ENCODE results near the gene EOLA1.
"Not testable (repeated sequence)": the region's sequence is repeated elsewhere in the genome, so short reads cannot be mapped to it uniquely, and the experiment has no call there.

Gene EOLA1

GRCh38 chrX:149568701-149569296, 28.0 kb downstream of the EOLA1 start:
- no peak for DNase-seq (ENCODE audit: low read depth)
- no peak for TF ChIP-seq CTCF (IDR thresholded peaks at IDR 0.05; ENCODE audit: control insufficient read depth, extremely low read depth, insufficient read depth)
- H3K4me3 ChIP-seq (ENCODE audit: low read depth, low read length): no peak overlapping the region

DNA sequence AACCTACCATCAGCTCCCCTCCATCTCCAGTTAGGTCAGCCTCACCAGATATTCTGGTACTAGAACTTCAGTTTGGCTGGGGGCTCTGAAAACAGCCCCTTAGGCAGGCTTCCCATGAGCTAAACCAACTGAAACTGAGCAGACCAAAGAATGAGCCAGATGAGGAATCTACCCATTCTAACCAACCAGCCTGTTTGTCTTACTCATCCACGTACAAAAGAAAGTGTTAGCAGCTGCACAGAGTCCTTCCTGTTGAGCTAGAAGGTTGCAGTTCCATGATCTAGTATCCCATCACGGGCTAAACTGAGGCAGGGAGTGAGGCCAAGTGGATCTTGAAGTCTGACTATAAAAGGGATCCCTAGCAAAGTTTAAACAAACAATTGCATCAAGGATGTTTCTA, 29.0 kb downstream of the EOLA1 start:
- H3K4me3 ChIP-seq (ENCODE audit: low read depth, low read length): no peak overlapping the region
- TF ChIP-seq CTCF (IDR thresholded peaks at IDR 0.05; ENCODE audit: control insufficient read depth, extremely low read depth, insufficient read depth): no peak
- no peak for DNase-seq (ENCODE audit: low read depth)

DNA sequence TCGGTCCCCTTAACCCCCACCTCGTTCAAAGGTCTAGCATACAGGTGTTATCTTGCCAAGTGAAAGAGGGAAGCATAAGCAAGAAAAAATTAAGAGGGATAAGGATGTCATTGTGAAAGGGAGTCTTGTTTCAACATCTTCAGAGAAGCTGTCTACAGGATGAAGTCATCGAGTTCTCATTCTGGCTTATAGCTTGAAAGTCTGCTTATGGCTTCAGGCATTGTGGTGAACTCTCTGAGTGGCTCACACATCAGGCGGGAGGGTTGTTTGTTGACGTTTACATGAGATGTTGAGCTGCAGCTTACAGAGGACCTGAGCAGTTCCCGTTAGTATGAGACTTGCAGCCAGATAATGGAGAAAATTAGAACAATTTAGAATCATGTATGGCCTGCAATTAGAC, 29.9 kb downstream of the EOLA1 start:
- H3K4me3 ChIP-seq (ENCODE audit: low read depth, low read length): no peak overlapping the region
- no peak for TF ChIP-seq CTCF (IDR thresholded peaks at IDR 0.05; ENCODE audit: control insufficient read depth, extremely low read depth, insufficient read depth)
- no peak for DNase-seq (ENCODE audit: low read depth)

DNA sequence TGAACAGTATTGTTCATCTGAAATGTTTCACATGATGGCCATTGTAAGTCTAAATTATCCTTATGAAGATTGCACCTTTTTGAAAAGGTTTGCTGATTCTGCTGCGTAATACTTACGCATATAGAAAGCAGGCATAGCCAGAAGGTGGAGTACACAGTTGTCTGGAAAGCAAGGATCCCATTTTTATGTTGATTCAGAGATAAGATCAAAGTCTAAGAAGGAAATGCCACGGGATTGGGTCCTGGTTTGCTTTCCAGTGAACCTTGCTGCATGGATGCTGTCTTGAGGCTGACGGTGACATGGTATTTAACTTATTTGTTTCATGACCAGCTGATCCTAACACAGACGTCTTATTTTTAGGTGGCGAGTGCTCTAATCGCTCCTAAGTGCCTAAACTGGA, 31.0 kb downstream of the EOLA1 start:
- TF ChIP-seq CTCF (IDR thresholded peaks at IDR 0.05; ENCODE audit: control insufficient read depth, extremely low read depth, insufficient read depth): no peak
- no peak overlapping the region for H3K4me3 ChIP-seq (ENCODE audit: low read depth, low read length)
- no peak for DNase-seq (ENCODE audit: low read depth)

DNA sequence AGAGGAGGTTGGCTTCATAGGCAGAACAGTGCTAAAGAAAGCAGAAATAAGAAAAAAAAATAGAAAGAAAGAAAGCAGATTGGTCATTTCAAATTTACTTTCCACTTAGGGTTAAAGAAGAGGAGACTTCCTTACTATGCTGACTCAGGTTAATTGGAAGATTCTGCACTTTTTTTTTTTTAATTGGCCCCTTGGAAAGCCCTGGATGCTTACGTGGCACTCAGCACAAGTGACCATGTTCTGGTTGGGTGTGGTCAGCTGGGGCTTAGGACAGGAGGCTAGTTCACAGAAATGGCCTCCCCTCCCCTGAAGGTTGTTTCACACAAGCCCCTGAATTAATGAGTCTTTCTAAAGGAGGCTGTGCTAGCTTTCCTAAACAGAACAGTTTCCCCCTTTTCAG, 31.9 kb downstream of the EOLA1 start:
- no peak for DNase-seq (ENCODE audit: low read depth)
- no peak overlapping the region for H3K4me3 ChIP-seq (ENCODE audit: low read depth, low read length)
- no peak for TF ChIP-seq CTCF (IDR thresholded peaks at IDR 0.05; ENCODE audit: control insufficient read depth, extremely low read depth, insufficient read depth)

GRCh38 chrX:149573456-149573855, 32.6 kb downstream of the EOLA1 start:
- not testable (repeated sequence) for DNase-seq (ENCODE audit: low read depth)

DNA sequence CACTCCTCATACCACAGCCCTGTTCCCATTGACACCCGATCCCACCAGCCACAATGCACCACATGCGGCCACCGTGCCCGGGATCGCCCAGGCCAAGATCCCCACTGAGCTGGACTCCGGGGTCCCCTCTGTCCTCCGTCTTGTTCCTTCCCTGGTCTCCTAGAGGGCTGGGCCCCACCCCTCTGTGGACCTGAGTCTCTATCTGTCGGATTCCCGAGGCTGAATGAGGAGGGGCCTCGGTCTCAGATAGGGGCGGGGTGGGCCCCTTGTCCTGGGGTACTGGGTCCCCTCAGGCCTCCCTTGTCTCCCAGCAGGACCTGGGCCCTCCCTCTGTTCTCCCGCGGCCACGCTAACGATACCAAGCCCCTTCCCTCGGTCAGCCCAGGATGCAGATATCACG, 44.8 kb downstream of the EOLA1 start:
- not testable (repeated sequence) for DNase-seq (ENCODE audit: low read depth); H3K4me3 ChIP-seq (ENCODE audit: low read depth, low read length)

More at GRCh38 chrX:149573456-149573855, 32.6 kb downstream of the EOLA1 start:
- not testable (repeated sequence) for H3K4me3 ChIP-seq (ENCODE audit: low read depth, low read length)

- not testable (repeated sequence) for H3K4me3 ChIP-seq (ENCODE audit: low read depth, low read length); DNase-seq (ENCODE audit: low read depth)
Measured at GRCh38 chrX:149587359-149587758, 46.5 kb downstream of the EOLA1 start, which contains the start of gene MAGEA9B. TSS of gene MAGEA9B (minus strand) at chrX:149587459. CDS start at chrX:149583179, 4,280 bp downstream.

DNA sequence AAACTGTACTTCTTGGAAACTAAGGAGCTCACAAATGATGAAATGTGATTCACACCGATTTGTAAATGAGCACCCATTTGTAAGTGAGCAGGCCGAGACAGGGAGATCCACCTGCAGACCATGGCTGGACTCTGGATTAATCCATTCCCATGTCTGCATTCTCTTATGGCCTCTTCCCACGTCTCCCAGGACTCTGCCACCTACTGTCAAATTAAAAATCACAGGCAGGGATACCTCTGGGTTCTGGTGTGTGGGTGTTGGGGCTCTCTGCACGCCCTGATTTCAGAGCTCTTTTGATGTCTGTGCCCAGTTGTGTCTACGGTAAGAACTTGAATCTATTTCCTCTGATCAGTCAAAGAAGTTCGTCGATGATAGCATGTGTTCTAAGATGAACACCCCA, 50.2 kb downstream of the EOLA1 start:
- not testable (repeated sequence) for H3K4me3 ChIP-seq (ENCODE audit: low read depth, low read length); DNase-seq (ENCODE audit: low read depth)

DNA sequence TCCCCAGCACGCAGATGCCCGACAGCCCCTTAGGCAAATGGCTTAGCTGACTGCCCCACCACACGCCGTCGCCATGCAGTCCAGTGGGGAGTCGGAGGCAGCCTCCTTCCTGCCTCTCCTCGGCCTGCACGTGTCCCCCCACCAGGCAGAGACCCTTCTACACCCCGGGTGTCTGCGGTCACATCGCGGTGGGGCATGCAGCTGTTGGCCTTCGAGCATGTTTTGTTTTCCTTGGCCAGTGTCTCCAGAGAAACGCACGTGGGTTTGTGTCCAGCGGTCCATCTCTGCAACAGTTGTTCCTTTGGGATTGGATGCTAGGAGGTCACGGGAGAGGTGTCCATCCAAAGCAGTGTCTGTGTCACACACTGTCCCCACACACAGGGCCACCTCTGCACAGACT, 54.4 kb downstream of the EOLA1 start, which contains the start of gene HSFX2:
HSFX2 (minus strand) TSS at position 101 of the 400 bp plus-strand sequence. CDS start 614 bp downstream, outside the sequence.
- H3K4me3 ChIP-seq (ENCODE audit: low read depth, low read length); DNase-seq (ENCODE audit: low read depth): not testable (repeated sequence)

- not testable (repeated sequence) for H3K4me3 ChIP-seq (ENCODE audit: low read depth, low read length); DNase-seq (ENCODE audit: low read depth)
Measured at GRCh38 chrX:149595943-149596342, 55.1 kb downstream of the EOLA1 start.
